Measurements from ENCODE around the gene TCERG1L. TPM values are rescaled to one million over a fixed set of nuclear protein-coding genes. Genes with fewer than 3 reads are reported as not detected.

TCERG1L gene
- total RNA-seq, 2 experiments from 2014 or later, result 0.06 TPM; not detected in 1

DNA sequence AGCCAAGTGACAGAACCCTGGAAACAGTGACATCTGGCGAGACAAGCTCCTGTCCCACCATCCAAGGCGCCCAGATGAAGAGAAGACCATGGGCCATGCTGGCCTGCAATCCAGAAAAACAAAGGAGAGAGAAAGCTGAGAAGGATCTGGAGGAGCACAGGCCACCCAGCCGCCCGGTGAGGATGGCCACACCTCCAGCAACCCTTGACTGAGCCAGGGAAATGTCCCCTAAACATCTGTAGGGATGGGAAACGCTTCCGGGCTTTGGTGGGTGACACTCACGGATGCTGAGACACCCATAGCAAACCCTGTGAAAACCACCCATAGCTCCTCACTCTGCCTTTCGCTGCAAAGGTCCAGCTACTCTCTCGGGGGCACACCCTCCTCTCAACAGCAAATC, 32.0 kb downstream of the TCERG1L start:
- H3K27ac ChIP-seq (ENCODE audit: low read depth in 1 of 2, low read length in 2 of 2), result no peak overlapping the region
- no peak overlapping the region for H3K4me3 Mint-ChIP-seq
- no peaks in the 10 kb centered on the region for H3K9me3 Mint-ChIP-seq
- H3K27me3 Mint-ChIP-seq, result no peaks in the 10 kb centered on the region
- no peaks in the 10 kb centered on the region for H3K4me1 ChIP-seq (ENCODE audit: insufficient read depth, low read length)
- ChIA-PET POLR2A (no interaction called here), CTCF (no interaction called here)
- TF ChIP-seq, protein P1, sequence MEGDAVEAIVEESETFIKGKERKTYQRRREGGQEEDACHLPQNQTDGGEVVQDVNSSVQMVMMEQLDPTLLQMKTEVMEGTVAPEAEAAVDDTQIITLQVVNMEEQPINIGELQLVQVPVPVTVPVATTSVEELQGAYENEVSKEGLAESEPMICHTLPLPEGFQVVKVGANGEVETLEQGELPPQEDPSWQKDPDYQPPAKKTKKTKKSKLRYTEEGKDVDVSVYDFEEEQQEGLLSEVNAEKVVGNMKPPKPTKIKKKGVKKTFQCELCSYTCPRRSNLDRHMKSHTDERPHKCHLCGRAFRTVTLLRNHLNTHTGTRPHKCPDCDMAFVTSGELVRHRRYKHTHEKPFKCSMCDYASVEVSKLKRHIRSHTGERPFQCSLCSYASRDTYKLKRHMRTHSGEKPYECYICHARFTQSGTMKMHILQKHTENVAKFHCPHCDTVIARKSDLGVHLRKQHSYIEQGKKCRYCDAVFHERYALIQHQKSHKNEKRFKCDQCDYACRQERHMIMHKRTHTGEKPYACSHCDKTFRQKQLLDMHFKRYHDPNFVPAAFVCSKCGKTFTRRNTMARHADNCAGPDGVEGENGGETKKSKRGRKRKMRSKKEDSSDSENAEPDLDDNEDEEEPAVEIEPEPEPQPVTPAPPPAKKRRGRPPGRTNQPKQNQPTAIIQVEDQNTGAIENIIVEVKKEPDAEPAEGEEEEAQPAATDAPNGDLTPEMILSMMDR (IDR thresholded peaks at IDR 0.05), result no peak
- peaks cover 0 to 28% of the 10 kb centered on the region in 2 experiments for H3K9me3 ChIP-seq (ENCODE audit: control insufficient read depth in 1 of 2, insufficient read depth in 1 of 2, low read length in 2 of 2)
- ATAC-seq (ENCODE audit: poor library complexity), result no peak
- H3K36me3 ChIP-seq (ENCODE audit: insufficient read depth, low read length), result no peaks in the 10 kb centered on the region
- no peaks in the 10 kb centered on the region for H3K4me1 Mint-ChIP-seq (ENCODE audit: low read depth)
- H3K36me3 Mint-ChIP-seq (ENCODE audit: low read depth), result no peaks in the 10 kb centered on the region
- intact Hi-C loops (cut with DNase I, micrococcal nuclease), result no loop called here
- no peak overlapping the region for H3K4me3 ChIP-seq (ENCODE audit: low read length)
- no peak for DNase-seq
- no peaks in the 10 kb centered on the region for H3K27me3 ChIP-seq (ENCODE audit: control insufficient read depth in 1 of 2, insufficient read depth in 2 of 2, low read length in 2 of 2)
- no peak overlapping the region for H3K27ac Mint-ChIP-seq

DNA sequence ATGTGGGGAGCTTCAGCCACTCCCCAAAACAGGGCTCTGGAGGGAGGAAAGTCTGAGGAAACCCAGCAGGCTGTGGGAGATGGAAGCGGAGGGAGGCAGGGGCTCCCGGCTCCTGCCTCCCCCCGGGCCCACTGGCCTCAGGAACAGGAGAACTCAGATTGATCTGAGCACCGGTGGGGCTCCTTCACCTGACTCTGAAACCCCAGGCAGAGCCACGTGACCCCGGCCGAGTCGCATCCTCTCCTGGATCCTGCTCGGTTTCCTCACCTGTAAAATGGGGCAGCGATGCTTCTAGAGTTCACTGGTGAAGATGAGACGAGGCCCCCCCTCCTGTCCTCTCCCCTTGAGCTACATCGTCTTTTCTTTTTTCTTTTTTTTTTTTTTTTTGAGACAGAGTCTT, 33.6 kb downstream of the TCERG1L start:
- intact Hi-C loops (cut with DNase I, micrococcal nuclease), result no loop called here
- no peak overlapping the region for H3K4me3 Mint-ChIP-seq
- no peaks in the 10 kb centered on the region for H3K27me3 Mint-ChIP-seq
- no peaks in the 10 kb centered on the region for H3K27me3 ChIP-seq (ENCODE audit: control insufficient read depth in 1 of 2, insufficient read depth in 2 of 2, low read length in 2 of 2)
- H3K4me1 Mint-ChIP-seq (ENCODE audit: low read depth), result no peaks in the 10 kb centered on the region
- no peaks in the 10 kb centered on the region for H3K9me3 Mint-ChIP-seq
- H3K9me3 ChIP-seq (ENCODE audit: control insufficient read depth in 1 of 2, insufficient read depth in 1 of 2, low read length in 2 of 2), result peaks cover 0 to 36% of the 10 kb centered on the region in 2 experiments
- ATAC-seq (ENCODE audit: poor library complexity) (no peak), DNase-seq (no peak)
- no peak overlapping the region for H3K27ac Mint-ChIP-seq
- H3K4me3 ChIP-seq (ENCODE audit: low read length), result no peak overlapping the region
- ChIA-PET CTCF (no interaction called here), POLR2A (no interaction called here)
- no peaks in the 10 kb centered on the region for H3K36me3 Mint-ChIP-seq (ENCODE audit: low read depth)
- no peak overlapping the region for H3K27ac ChIP-seq (ENCODE audit: low read depth in 1 of 2, low read length in 2 of 2)
- TF ChIP-seq, protein P1 (IDR thresholded peaks at IDR 0.05), result no peak
- H3K4me1 ChIP-seq (ENCODE audit: insufficient read depth, low read length), result no peaks in the 10 kb centered on the region
- H3K36me3 ChIP-seq (ENCODE audit: insufficient read depth, low read length), result no peaks in the 10 kb centered on the region

DNA sequence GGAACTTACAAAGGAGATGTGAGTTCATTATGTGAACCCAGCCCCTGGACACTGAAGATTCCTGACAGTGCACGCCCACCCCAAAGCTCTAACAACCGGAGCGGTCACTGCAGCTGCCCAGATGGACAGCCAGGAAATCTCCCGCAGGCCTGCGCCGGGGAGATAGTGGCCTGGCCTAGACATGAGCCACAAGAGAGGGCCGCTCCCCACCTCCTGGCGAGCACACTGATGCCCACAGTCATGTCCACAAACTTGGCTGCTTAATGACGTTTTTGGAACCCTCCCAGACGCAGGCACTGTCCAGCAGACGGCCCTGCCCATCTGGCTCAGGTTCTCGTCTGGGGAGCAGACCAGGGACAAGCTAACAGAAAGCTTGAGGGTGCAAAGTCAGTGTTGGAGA, 34.2 kb downstream of the TCERG1L start:
- TF ChIP-seq, protein P1 (IDR thresholded peaks at IDR 0.05), result no peak
- H3K4me1 ChIP-seq (ENCODE audit: insufficient read depth, low read length), result no peaks in the 10 kb centered on the region
- no peak for ATAC-seq (ENCODE audit: poor library complexity)
- DNase-seq, result no peak
- H3K9me3 Mint-ChIP-seq, result no peaks in the 10 kb centered on the region
- no peaks in the 10 kb centered on the region for H3K36me3 Mint-ChIP-seq (ENCODE audit: low read depth)
- peaks cover 0 to 3% of the 10 kb centered on the region in 2 experiments for H3K27me3 ChIP-seq (ENCODE audit: control insufficient read depth in 1 of 2, insufficient read depth in 2 of 2, low read length in 2 of 2)
- no peaks in the 10 kb centered on the region for H3K27me3 Mint-ChIP-seq
- no peaks in the 10 kb centered on the region for H3K4me1 Mint-ChIP-seq (ENCODE audit: low read depth)
- ChIA-PET POLR2A (no interaction called here), CTCF (no interaction called here)
- no peak overlapping the region for H3K27ac ChIP-seq (ENCODE audit: low read depth in 1 of 2, low read length in 2 of 2)
- H3K4me3 Mint-ChIP-seq, result no peak overlapping the region
- H3K36me3 ChIP-seq (ENCODE audit: insufficient read depth, low read length), result no peaks in the 10 kb centered on the region
- peaks cover 0 to 36% of the 10 kb centered on the region in 2 experiments for H3K9me3 ChIP-seq (ENCODE audit: control insufficient read depth in 1 of 2, insufficient read depth in 1 of 2, low read length in 2 of 2)
- intact Hi-C loops (cut with DNase I, micrococcal nuclease), result no loop called here
- no peak overlapping the region for H3K4me3 ChIP-seq (ENCODE audit: low read length)
- H3K27ac Mint-ChIP-seq, result no peak overlapping the region

Measured in CD4-positive, alpha-beta T cell (primary cell).